Heart right ventricle (tissue), 16 donors: ENCODE results near the gene MRPL27. TPM values are rescaled to one million over a fixed set of nuclear protein-coding genes. Genes with fewer than 3 reads are reported as not detected.
"Not testable (repeated sequence)": the region's sequence is repeated elsewhere in the genome, so short reads cannot be mapped to it uniquely, and the experiment has no call there.

ENCODE experiments used
- ATAC-seq, 8 donors: fragments of 200-7000 bp; cut with Tn5 transposase; one replicate each; pipeline ENCODE4 v1.9.1; 2020; ENCODE audit warnings: mild to moderate bottlenecking in 8 of 8, moderate library complexity in 8 of 8, moderate number of reproducible peaks in 1 of 8
- DNase-seq, 2 donors: peaks; one replicate each; pipeline ENCODE4 v3.0.0-alpha.2; 2020
- H3K27ac ChIP-seq, 10 donors: fragments of 200-600 bp; sonication (generic) in 2 of 10; one replicate each; pipeline versions ENCODE4 v1.5.0 to v1.8.0; 2020 to 2022; ENCODE audit warnings: mild to moderate bottlenecking in 3 of 10
- H3K27me3 ChIP-seq, 7 donors: fragments of 200-600 bp; one replicate each; pipeline ENCODE4 v1.8.0; 2021 to 2022; ENCODE audit warnings: mild to moderate bottlenecking in 2 of 7
- H3K36me3 ChIP-seq, 9 donors: fragments of 200-600 bp; sonication (generic) in 1 of 9; one replicate each; pipeline versions ENCODE4 v1.5.0 to v1.8.0; 2020 to 2022; ENCODE audit warnings: mild to moderate bottlenecking in 2 of 9
- H3K4me1 ChIP-seq, 9 donors: fragments of 200-600 bp; sonication (generic) in 1 of 9; one replicate each; pipeline versions ENCODE4 v1.5.0 to v1.8.0; 2020 to 2022; ENCODE audit warnings: mild to moderate bottlenecking in 4 of 9
- H3K4me3 ChIP-seq, 10 donors: fragments of 200-600 bp; sonication (generic) in 2 of 10; one replicate each; pipeline versions ENCODE4 v1.5.0 to v1.8.0; 2020 to 2022; ENCODE audit warnings: mild to moderate bottlenecking in 7 of 10, moderate library complexity in 2 of 10
- H3K9me3 ChIP-seq, 11 donors: fragments of 200-600 bp in 10 of 11; sonication (generic) in 2 of 11; one replicate each; pipeline versions ENCODE4 v1.5.0 to v1.8.0; 2013 to 2022; ENCODE audit warnings: mild to moderate bottlenecking in 2 of 11, control low read depth in 1 of 11, moderate library complexity in 1 of 11
- WGBS, 2 donors: extraction: QIAGEN DNeasy Blood & Tissue Kit; methylation state at CpG; one replicate each; pipeline ENCODE4 v1.1.7; 2013; ENCODE audit warnings: inconsistent platforms in 1 of 2; 5-methylcytosine and 5-hydroxymethylcytosine counted together
- intact Hi-C, 10 donors: fragments of 100-400 bp; cut with DNase I; formaldehyde crosslinking; loops; one replicate each; pipeline versions ENCODE4 v1.11.1 to v1.14.2; 2022
- polyA plus RNA-seq, 2 donors: library from polyadenylated mRNA; stranded (reverse); fragments of 200-250 nt; gene quantifications; one replicate each; pipeline ENCODE4 v1.2.3, GENCODE V29; 2013
- total RNA-seq, 10 donors: library from RNA; stranded (reverse); fragmentation: NEBNext Ultra II Directional in 3 of 10; extraction: Animal tissue kit (Norgen Biotek cat#: 25700) in 3 of 10; gene quantifications; one replicate each; pipeline versions ENCODE4 v1.2.1 to v1.2.4, GENCODE V29; 2021 to 2023
- TF ChIP-seq, protein P1 (sequence below), 9 donors: fragments of 200-600 bp; sonication (generic) in 2 of 9; IDR thresholded peaks; one replicate each; pipeline versions ENCODE4 v1.5.0 to v1.8.0; 2021 to 2022; ENCODE audit warnings: antibody characterized with exemption in 9 of 9, mild to moderate bottlenecking in 5 of 9, moderate library complexity in 1 of 9
- donor health status: Arrhythmogenic right ventricular cardiomyopathy.
- donor health status: ischemic (EF 13 %, LVEDD 7.1; RV severe dilation, severe dysfunction).
- donor health status: healthy with polysubstance abuse.
- donor health status: DM: no; HTN: yes; CAD: no.
- donor health status: DM: no; HTN: no; CAD: no.
- donor health status: ischemic (EF 25% LVEDD 6.9; RV normal size, moderate dysfunction).
- donor health status: ischemic (EF 25% LVEDD 5.7; RV mildly dilated, moderate dysfunction).
- donor health status: healthy.
- donor health status: DM: yes; HTN: yes; CAD: no.
- donor health status: Ischemic cardiomyopathy.
- donor health status: ischemic (EF 35%, LVEDD 5.7; RV mildly dilated, moderate dysfunction).
- donor health status: nonischemic (EF 11% LVEDD 7.7; RV severe dilation, severe dysfunction).
- donor health status: DM: yes; HTN: yes; CAD: no.
- donor health status: PGD.
- donor health status: ischemic (EF 29% LVEDD 5.4; RV normal size, mild dysfunction).
- donor health status: nonischemic (EF 23%, LVEDD 6.1; RV moderate dilation, normal function).

MRPL27 gene
- total and polyA plus RNA-seq, 12 donors = 54.8 to 253 (median 65.2) TPM

DNA sequence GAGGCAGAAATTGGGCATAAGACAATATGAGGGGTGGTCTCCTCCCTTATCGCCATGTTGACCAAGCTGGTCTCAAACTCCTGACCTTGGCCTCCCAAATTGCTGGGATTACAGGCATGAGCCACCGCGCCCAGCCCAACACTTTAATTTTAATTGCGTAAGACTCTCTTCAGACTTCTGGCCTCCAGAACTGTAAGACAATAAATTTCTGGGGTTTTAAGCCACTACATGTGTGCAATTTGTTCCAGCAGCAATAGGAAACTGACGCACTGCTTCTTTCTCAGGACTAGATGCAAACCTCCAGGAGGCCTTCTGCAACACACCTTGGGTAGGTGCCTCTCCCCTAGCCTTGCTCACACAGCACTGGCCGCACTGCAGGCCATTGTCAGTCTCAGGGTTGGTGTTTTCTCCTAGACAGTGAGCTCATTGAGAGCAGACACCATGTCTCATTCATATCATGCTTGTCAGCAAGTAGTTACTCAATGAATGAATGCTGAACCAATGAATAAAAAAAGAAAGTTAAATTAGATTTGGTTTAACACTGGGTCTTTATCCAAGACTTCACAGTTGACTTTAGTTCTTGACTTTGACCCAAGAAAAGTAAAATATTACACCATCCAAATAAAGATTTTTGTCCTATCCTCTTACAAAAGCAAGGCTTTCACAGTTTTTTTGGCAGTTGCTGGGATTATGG, 47.6 kb upstream of the MRPL27 start:
- H3K9me3 ChIP-seq = no peaks in the 10 kb centered on the region
- DNase-seq = no peak
- 86 to 89% methylated on average over 6 of the region's 6 CpGs for WGBS, 2 donors
- ATAC-seq = peak in 6 of 8 donors; percentile 50 to 77 (median 62)
- H3K4me1 ChIP-seq = peaks cover 3 to 48% (median 16%) of the 10 kb centered on the region in 9 donors
- H3K36me3 ChIP-seq = no peaks in the 10 kb centered on the region
- H3K27me3 ChIP-seq = no peaks in the 10 kb centered on the region
- peak overlapping the region in 8 of 10 donors; percentile 28 to 83 (median 66) for H3K27ac ChIP-seq
- intact Hi-C loops = no loop called here
- peak overlapping the region in 2 of 10 donors; percentile 29 to 38 for H3K4me3 ChIP-seq
- TF ChIP-seq, protein P1, sequence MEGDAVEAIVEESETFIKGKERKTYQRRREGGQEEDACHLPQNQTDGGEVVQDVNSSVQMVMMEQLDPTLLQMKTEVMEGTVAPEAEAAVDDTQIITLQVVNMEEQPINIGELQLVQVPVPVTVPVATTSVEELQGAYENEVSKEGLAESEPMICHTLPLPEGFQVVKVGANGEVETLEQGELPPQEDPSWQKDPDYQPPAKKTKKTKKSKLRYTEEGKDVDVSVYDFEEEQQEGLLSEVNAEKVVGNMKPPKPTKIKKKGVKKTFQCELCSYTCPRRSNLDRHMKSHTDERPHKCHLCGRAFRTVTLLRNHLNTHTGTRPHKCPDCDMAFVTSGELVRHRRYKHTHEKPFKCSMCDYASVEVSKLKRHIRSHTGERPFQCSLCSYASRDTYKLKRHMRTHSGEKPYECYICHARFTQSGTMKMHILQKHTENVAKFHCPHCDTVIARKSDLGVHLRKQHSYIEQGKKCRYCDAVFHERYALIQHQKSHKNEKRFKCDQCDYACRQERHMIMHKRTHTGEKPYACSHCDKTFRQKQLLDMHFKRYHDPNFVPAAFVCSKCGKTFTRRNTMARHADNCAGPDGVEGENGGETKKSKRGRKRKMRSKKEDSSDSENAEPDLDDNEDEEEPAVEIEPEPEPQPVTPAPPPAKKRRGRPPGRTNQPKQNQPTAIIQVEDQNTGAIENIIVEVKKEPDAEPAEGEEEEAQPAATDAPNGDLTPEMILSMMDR (IDR thresholded peaks at IDR 0.05) = no peak

DNA sequence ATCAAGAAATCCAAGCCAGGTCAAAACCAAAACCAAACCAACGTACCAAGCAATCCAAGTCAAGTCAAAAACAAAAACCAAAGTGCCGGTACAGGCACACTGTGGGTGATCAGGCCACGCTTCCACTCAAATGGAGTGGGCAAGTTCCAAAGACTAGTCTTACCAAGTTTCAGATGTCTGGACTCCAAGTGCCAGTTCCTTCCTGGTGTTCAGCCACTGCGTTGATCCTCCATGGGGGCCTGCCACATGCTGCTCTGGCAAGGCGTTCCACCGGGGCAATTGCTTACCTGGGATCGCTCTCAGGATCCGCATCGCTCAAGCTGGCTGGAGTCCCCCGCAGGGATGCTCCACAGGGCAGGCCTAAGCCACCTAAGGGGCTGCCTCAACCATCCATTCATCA, 46.6 kb upstream of the MRPL27 start:
- not testable (repeated sequence) for H3K36me3 ChIP-seq, ATAC-seq, H3K27me3 ChIP-seq, H3K9me3 ChIP-seq, H3K4me3 ChIP-seq, H3K27ac ChIP-seq, DNase-seq
- WGBS, 2 donors = 96 to 97% methylated on average over 10 of the region's 10 CpGs
- intact Hi-C loops = loop anchor here in 1 of 10 donors (10.0 kb wide), 1 partner anchor 65 kb away; no protein-coding TSS in a partner anchor
- H3K4me1 ChIP-seq = peaks cover 0 to 38% (median 8%) of the 10 kb centered on the region in 9 donors

DNA sequence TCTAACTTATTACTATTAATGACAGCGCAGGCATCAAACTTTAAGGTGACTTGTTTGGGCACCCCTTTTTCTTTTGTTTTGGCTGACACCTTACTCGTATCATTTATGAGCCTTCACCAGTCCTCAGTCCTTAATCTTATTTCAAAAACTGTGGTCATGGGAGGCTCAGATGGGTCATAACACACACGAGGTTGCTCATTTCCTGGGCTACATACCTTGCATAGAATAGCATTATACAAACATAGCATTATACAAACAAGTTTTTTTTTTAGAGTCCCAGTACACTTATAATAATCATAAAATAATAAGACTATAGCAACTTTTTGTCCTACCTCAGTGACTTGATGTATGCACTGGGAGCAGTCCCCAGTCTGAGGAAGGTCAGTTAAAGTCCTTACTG, 41.8 kb upstream of the MRPL27 start:
- DNase-seq = no peak
- intact Hi-C loops = loop anchor here in 1 of 10 donors (10.0 kb wide), 1 partner anchor 60 kb away; no protein-coding TSS in a partner anchor
- ATAC-seq = no peak
- TF ChIP-seq, protein P1 (IDR thresholded peaks at IDR 0.05) = no peak
- no peaks in the 10 kb centered on the region for H3K36me3 ChIP-seq
- H3K4me3 ChIP-seq = no peak overlapping the region
- H3K27ac ChIP-seq = no peak overlapping the region
- no peaks in the 10 kb centered on the region for H3K9me3 ChIP-seq
- 78 to 84% methylated on average over 3 of the region's 3 CpGs for WGBS, 2 donors
- no peaks in the 10 kb centered on the region for H3K27me3 ChIP-seq
- no peaks in the 10 kb centered on the region for H3K4me1 ChIP-seq

DNA sequence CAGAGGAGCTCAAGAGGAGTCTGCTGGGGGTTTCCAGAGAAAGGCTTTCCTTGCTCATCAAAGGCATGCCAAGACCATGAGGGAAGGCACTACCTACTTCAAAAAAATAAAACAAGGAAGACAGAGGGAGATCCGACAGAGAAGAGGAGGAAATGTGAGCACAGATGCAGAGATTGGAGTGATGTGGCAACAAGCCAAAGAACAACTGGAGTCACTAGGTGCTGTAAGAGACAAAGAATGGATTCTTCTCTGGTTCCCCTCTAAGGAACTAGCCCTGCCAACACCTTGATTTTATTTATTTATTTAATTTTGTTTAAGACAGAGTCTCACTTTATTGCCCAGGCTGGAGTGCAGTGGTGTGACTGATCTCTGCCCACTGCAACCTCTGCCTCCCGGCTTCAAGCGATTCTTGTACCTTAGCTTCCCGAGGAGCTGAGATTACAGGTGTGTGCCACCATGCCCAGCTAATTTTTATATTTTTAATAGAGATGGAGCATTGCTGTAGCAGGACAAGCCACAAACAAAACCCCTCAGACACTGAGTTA, 39.3 kb upstream of the MRPL27 start:
- Histone ChIP-seq H3K4me3 (no peak overlapping the region), H3K36me3 (no peaks in the 10 kb centered on the region), H3K4me1 (no peaks in the 10 kb centered on the region), H3K9me3 (no peaks in the 10 kb centered on the region), H3K27me3 (peaks cover 0 to 8% (median 0%) of the 10 kb centered on the region in 7 donors), H3K27ac (no peak overlapping the region)
- intact Hi-C loops = loop anchor here in 1 of 10 donors (10.0 kb wide), 1 partner anchor 57 kb away; no protein-coding TSS in a partner anchor
- whole genome bisulfite sequencing, 2 donors = 83 to 89% methylated on average over 4 of the region's 4 CpGs
- ATAC-seq = no peak
- DNase-seq = no peak
- TF ChIP-seq, protein P1 (IDR thresholded peaks at IDR 0.05) = no peak

DNA sequence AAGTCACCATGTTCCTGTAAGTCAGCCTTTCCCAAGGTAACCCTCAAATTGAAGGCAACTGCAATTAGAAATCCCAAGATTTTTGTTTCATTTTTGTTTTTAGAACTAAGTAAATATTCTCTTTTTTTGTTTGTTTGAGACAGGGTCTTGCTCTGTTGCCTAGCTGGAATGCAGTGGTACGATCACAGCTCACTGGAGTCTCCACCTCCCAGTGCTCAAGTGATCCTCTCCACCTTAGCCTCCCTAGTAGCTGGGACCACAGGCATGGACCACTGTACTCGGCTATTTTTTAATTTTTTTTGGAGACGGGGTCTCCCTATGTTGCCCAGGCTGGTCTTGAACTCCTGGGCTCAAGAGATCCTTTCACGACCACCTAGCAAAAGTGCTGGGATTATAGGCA, 34.9 kb upstream of the MRPL27 start:
- TF ChIP-seq, protein P1 (IDR thresholded peaks at IDR 0.05) = no peak
- WGBS, 2 donors = 65 to 77% methylated on average over 4 of the region's 4 CpGs
- Histone ChIP-seq H3K9me3 (no peaks in the 10 kb centered on the region), H3K27me3 (peaks cover 0 to 12% (median 0%) of the 10 kb centered on the region in 7 donors), H3K4me3 (no peak overlapping the region), H3K36me3 (no peaks in the 10 kb centered on the region), H3K27ac (no peak overlapping the region), H3K4me1 (no peaks in the 10 kb centered on the region)
- DNase-seq (no peak), ATAC-seq (no peak)
- intact Hi-C loops = no loop called here
